HFF-Myc (cell line): Measurements from ENCODE around the gene PRDM16.

Experiments used
- DNase-seq: peaks from one replicate; pipeline ENCODE4 v3.0.0-alpha.2; 2011; ENCODE audit warnings: low read depth; ENCODE audit errors: extremely low read depth
- H3K4me3 ChIP-seq: replicated peaks from 2 replicates; pipeline ENCODE4 v1.5.1; 2011; ENCODE audit warnings: low read depth, mild to moderate bottlenecking, control low read depth, low read length
- CTCF ChIP-seq: IDR thresholded peaks from 2 replicates; pipeline ENCODE4 v1.5.1; 2012; ENCODE audit warnings: mild to moderate bottlenecking, low read depth, low read length, control low read depth; ENCODE audit errors: missing control alignments

The PRDM16 gene

GRCh38 chr1:3028531-3029282 lies 40.3 kb upstream of the PRDM16 start:
- no peak for TF ChIP-seq CTCF
- H3K4me3 ChIP-seq = no peak overlapping the region
- no peak for DNase-seq

DNA sequence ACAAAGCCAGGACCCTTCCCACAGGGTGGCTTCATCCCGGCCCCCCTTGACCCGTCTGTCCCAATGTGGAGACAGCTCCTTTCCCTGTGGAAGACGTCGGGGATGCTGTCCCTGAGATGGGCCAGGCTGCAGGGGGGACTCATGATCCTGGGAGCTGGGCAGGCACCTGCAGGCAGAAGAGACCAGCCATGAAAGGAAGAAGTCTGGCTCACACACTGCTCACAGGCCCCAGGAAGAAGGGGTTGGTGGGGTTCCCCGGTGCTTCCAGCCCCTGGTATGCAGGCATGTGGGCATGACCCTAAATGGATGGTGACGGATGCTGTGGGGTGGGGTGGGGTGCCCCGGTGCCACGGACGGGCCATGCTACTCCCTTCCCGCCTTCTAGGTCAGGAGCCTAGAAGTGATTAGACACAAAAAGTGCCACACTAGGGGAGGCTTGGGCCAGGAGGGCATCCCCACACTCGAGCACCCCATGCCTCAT lies 39.5 kb upstream of the PRDM16 start:
- no peak for DNase-seq
- TF ChIP-seq CTCF = no peak
- H3K4me3 ChIP-seq = no peak overlapping the region

GRCh38 chr1:3029991-3030662 lies 38.9 kb upstream of the PRDM16 start:
- no peak for DNase-seq
- no peak for TF ChIP-seq CTCF
- H3K4me3 ChIP-seq = no peak overlapping the region

- no peak for DNase-seq
- no peak overlapping the region for H3K4me3 ChIP-seq
- TF ChIP-seq CTCF = no peak
These were observed 38.2 kb upstream of the PRDM16 start for GRCh38 chr1:3030663-3031381.

DNA sequence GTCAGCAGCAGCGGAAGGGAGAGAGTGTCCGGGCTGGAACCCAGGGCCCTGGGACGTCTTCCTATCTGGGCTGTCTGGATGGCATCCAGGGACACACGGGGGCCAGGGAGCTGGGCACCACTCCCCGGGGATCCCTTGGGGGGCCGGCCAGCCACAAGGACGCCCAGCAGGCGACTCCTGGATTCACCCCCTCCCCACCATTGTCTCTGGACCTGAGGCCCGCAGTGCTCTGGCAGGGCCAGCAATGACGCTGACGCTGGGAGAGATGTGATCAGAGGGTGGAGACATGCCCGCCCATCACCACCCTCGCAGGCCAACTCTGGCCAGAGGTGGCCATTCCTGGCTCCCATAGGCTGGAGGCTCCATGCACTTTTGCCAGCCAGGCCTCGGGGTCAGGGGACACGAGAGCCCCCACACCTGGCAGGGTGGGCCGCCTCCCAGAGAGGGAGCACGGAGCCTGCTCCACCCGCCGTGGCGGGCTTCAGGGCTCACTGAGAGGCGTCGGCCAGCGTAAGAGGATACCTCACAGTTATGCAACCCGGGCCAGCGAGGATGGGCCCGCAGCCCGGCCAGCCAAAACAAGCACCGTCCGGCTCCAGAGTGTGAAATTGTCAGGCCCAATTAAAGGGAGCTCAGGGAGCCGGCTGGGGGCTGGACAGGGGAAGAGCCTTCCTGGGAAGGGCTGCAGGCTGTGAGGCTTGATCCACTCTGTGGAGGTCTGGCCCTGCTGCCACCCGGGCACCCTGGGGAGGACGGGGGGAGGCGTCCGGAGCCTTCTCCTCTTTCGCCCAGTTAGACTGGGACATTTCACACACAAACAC lies 37.4 kb upstream of the PRDM16 start:
- H3K4me3 ChIP-seq = no peak overlapping the region
- no peak for TF ChIP-seq CTCF

DNA sequence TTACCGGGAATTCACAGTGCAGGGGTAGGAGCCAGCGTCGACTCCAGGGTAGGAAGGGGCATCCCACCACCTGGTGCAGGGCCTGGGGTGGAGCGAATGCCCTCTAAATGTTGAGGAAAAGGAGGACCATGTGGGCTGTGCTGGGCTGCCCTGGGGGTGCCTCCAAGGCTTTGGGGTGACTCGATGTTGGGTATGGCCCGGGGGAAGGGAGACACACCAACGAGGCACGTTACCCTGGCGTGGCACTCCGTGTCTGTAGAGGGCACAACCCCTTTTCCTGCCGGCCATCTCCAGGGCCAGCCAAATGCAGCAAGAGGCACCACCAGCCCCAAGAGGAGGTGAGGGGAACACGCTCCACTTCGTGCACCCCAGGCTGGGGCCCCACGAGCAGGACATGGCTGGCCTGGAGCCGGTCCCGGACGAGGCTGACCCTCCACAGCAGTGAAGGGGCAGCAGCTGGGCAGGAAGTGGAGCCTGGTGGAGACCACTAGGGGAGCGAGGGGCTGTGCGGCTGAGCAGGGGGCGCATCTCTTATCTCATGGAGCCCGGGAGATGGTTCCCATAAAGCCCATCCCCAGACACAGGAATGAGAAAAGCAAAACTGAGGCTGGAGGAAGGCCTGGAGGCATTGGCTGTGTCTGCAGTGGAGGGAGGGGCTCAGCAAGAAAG lies 36.5 kb upstream of the PRDM16 start:
- H3K4me3 ChIP-seq = no peak overlapping the region
- no peak for DNase-seq
- no peak for TF ChIP-seq CTCF

More for the DNA sequence above, 37.4 kb upstream of the PRDM16 start:
- DNase-seq = no peak
